Measurements from ENCODE around the gene LGALS3BP.

DNA sequence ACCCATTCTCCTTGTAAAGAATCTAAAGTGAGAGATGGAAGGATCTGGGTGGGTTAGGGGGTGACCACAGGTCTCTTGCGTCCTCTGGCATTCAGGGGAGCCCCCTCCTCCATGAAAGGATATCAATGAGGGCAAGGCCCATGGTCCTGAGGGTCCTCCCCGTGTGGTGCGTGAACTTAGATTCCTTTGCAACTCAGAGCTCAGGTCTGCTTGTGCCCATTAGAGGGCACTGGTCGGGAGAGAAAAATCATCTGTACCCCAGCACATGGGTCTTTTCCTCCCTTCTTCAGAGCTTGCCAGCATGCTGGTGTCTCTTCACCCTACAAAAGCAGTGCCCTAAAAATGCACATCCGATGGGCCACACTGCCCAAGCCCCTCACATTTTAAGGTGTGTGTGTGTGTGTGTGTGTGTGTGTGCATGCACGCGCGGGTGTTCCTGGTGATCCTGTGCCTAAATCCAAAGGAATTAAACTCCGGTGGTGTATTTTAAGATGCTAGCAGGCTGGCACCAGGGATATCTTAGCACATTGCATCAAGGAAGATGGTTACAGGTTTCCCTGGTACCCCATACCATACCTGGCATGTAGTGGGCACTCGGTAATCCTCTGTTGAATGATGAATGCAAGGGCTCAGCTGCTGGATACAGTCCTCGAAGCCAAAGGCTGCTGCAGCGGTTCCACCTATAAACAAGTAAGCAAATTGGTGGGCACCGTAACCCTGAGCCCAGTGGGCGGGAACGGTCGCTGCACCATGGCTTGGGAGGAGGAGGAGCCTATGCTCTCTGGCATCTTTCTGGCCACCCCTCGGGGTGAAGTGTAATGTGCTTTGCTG, 49.0 kb upstream of the LGALS3BP start:
- TF ChIP-seq POLR2AphosphoS5 (IDR thresholded peaks at IDR 0.05) (no peak), POLR2A (IDR thresholded peaks at IDR 0.05) (no peak), EP300 (IDR thresholded peaks at IDR 0.05) (no peak)
- TF ChIP-seq, protein P1, sequence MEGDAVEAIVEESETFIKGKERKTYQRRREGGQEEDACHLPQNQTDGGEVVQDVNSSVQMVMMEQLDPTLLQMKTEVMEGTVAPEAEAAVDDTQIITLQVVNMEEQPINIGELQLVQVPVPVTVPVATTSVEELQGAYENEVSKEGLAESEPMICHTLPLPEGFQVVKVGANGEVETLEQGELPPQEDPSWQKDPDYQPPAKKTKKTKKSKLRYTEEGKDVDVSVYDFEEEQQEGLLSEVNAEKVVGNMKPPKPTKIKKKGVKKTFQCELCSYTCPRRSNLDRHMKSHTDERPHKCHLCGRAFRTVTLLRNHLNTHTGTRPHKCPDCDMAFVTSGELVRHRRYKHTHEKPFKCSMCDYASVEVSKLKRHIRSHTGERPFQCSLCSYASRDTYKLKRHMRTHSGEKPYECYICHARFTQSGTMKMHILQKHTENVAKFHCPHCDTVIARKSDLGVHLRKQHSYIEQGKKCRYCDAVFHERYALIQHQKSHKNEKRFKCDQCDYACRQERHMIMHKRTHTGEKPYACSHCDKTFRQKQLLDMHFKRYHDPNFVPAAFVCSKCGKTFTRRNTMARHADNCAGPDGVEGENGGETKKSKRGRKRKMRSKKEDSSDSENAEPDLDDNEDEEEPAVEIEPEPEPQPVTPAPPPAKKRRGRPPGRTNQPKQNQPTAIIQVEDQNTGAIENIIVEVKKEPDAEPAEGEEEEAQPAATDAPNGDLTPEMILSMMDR (IDR thresholded peaks at IDR 0.05): no peak
